Hepatocyte (in vitro differentiated cells): ENCODE measurements around the gene FBXO42. TPM values are rescaled to one million over a fixed set of nuclear protein-coding genes. Genes with fewer than 3 reads are reported as not detected.

ENCODE experiments used
- DNase-seq: peaks from one replicate; pipeline ENCODE4 v3.0.0-alpha.2; 2016; ENCODE audit warnings: low spot score
- H2AFZ ChIP-seq: fragments of 200-600 bp; sonication (generic); 2 replicates; pipeline ENCODE4 v1.6.0; 2016; ENCODE audit warnings: antibody characterized with exemption, mild to moderate bottlenecking
- H3K27ac ChIP-seq: fragments of 200-600 bp; sonication (generic); 2 replicates; pipeline ENCODE4 v1.5.1; 2016; ENCODE audit warnings: mild to moderate bottlenecking
- H3K27me3 ChIP-seq: fragments of 200-600 bp; sonication (generic); 2 replicates; pipeline ENCODE4 v1.6.1; 2016
- H3K36me3 ChIP-seq: fragments of 200-600 bp; sonication (generic); replicated peaks from 2 replicates; pipeline ENCODE4 v1.5.1; 2016; ENCODE audit warnings: low read depth; ENCODE audit not compliant: insufficient read depth
- H3K4me1 ChIP-seq: fragments of 200-600 bp; sonication (generic); 2 replicates; pipeline ENCODE4 v1.5.1; 2016; ENCODE audit warnings: mild to moderate bottlenecking, moderate library complexity; ENCODE audit not compliant: insufficient read depth
- H3K4me2 ChIP-seq: fragments of 200-600 bp; sonication (generic); 2 replicates; pipeline ENCODE4 v1.6.0; 2016
- H3K4me3 ChIP-seq: fragments of 200-600 bp; sonication (generic); 2 replicates; pipeline ENCODE4 v1.5.1; 2016; ENCODE audit warnings: mild to moderate bottlenecking
- H3K79me2 ChIP-seq: fragments of 200-600 bp; sonication (generic); 2 replicates; pipeline ENCODE4 v1.6.0; 2017; ENCODE audit warnings: mild to moderate bottlenecking
- H3K9me2 ChIP-seq: fragments of 200-600 bp; sonication (generic); replicated peaks from 2 replicates; pipeline ENCODE4 v1.6.0; 2017; ENCODE audit warnings: mild to moderate bottlenecking; ENCODE audit not compliant: insufficient read depth
- H3K9me3 ChIP-seq: fragments of 200-600 bp; sonication (generic); 2 replicates; pipeline ENCODE4 v1.5.1; 2016; ENCODE audit warnings: low read depth, mild to moderate bottlenecking
- H4K20me1 ChIP-seq: fragments of 200-600 bp; sonication (generic); 2 replicates; pipeline ENCODE4 v1.6.0; 2016; ENCODE audit warnings: mild to moderate bottlenecking; ENCODE audit not compliant: insufficient read depth, poor library complexity, severe bottlenecking
- EZH2 ChIP-seq: fragments of 200-600 bp; sonication (generic); IDR thresholded peaks from 2 replicates; pipeline ENCODE4 v1.6.1; 2016; ENCODE audit warnings: antibody characterized with exemption, mild to moderate bottlenecking, borderline replicate concordance
- EZH2phosphoT487 ChIP-seq: fragments of 200-600 bp; sonication (generic); IDR thresholded peaks from one replicate; pipeline ENCODE4 v1.6.1; 2018; ENCODE audit warnings: antibody characterized with exemption, mild to moderate bottlenecking, low read depth, moderate library complexity; ENCODE audit not compliant: unreplicated experiment, severe bottlenecking
- WGBS: methylation state at CpG from one replicate; pipeline ENCODE4 v1.1.6; 2016; ENCODE audit warnings: low lambda C conversion rate; ENCODE audit errors: missing lambda C conversion rate; 5-methylcytosine and 5-hydroxymethylcytosine counted together
- polyA plus RNA-seq: library from polyadenylated mRNA; unstranded; fragments of >200 nt; fragmentation: Nextera tagmentation; extraction: Ambion mirVana; gene quantifications from 2 replicates; pipeline ENCODE4 v1.2.1, GENCODE V29; 2016
- total RNA-seq: library from RNA; depleted of rRNA; stranded (reverse); fragments of >200 nt; gene quantifications from 2 replicates; pipeline ENCODE4 v1.2.3, GENCODE V29; 2014
- TF ChIP-seq, protein P1 (sequence below): fragments of 200-600 bp; sonication (generic); IDR thresholded peaks from 2 replicates; pipeline ENCODE4 v1.5.1; 2016; ENCODE audit warnings: antibody characterized with exemption, mild to moderate bottlenecking; ENCODE audit not compliant: poor library complexity

Gene FBXO42
- total and polyA plus RNA-seq, 2 experiments from 2014 or later = 19.5 to 21.1 TPM

DNA sequence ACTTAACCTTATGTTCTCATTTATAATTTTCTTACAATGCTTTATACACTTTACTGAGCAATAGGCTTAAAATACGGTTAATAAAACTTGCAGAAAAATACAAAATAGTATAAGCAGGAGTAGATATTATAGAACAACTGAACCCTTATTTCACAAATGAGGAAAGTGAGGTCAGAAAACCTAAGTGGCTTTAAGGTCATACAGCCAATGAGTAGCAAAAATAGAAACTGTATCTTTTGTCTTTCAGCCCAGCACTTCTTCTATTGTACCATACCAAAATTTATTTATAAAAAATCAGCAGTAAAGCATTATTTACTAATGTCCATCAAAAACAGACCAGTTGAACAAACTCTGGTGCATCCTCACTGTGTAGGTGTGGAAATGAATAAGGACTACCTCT is 11.6 kb downstream of the FBXO42 start:
- peaks cover 95% of the 10 kb centered on the region for H3K79me2 ChIP-seq
- H3K27me3 ChIP-seq = no peaks in the 10 kb centered on the region
- no peak overlapping the region for H3K4me3 ChIP-seq
- no peaks in the 10 kb centered on the region for H3K4me1 ChIP-seq
- no peak for DNase-seq
- H4K20me1 ChIP-seq = peaks cover 69% of the 10 kb centered on the region
- 100% methylated on average over 1 of the region's 1 CpG for WGBS
- no peaks in the 10 kb centered on the region for H3K9me3 ChIP-seq
- no peak overlapping the region for H3K27ac ChIP-seq
- no peaks in the 10 kb centered on the region for H3K9me2 ChIP-seq
- no peak overlapping the region for H3K4me2 ChIP-seq
- no peak overlapping the region for H2AFZ ChIP-seq
- no peak for TF ChIP-seq EZH2phosphoT487
- TF ChIP-seq, protein P1, sequence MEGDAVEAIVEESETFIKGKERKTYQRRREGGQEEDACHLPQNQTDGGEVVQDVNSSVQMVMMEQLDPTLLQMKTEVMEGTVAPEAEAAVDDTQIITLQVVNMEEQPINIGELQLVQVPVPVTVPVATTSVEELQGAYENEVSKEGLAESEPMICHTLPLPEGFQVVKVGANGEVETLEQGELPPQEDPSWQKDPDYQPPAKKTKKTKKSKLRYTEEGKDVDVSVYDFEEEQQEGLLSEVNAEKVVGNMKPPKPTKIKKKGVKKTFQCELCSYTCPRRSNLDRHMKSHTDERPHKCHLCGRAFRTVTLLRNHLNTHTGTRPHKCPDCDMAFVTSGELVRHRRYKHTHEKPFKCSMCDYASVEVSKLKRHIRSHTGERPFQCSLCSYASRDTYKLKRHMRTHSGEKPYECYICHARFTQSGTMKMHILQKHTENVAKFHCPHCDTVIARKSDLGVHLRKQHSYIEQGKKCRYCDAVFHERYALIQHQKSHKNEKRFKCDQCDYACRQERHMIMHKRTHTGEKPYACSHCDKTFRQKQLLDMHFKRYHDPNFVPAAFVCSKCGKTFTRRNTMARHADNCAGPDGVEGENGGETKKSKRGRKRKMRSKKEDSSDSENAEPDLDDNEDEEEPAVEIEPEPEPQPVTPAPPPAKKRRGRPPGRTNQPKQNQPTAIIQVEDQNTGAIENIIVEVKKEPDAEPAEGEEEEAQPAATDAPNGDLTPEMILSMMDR = no peak
- no peak for TF ChIP-seq EZH2
- no peaks in the 10 kb centered on the region for H3K36me3 ChIP-seq

DNA sequence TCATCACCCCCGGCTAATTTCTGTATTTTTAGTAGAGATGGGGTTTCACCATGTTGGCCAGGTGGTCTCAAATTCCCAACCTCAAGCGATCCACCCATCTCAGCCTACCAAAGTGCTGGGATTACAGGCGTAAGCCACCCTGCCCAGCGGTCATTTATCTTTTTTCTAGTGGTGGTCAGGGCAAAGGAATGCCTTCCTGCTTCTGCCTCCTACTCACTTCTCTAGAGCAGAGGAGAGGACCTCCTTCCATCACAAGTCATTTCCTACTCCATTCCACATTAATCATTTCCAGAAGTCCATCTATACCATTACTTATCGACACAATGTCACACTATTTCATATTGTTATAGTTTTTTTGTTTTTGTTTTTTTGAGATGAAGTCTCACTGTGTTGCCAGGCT is 13.3 kb downstream of the FBXO42 start:
- WGBS = 85% methylated on average over 5 of the region's 5 CpGs
- no peak for TF ChIP-seq EZH2
- TF ChIP-seq EZH2phosphoT487 = no peak
- TF ChIP-seq, protein P1 = no peak
- Histone ChIP-seq H3K27ac (no peak overlapping the region), H3K4me2 (no peak overlapping the region), H3K9me3 (no peaks in the 10 kb centered on the region), H3K9me2 (no peaks in the 10 kb centered on the region), H3K36me3 (no peaks in the 10 kb centered on the region), H3K27me3 (no peaks in the 10 kb centered on the region), H2AFZ (no peak overlapping the region), H3K79me2 (peaks cover 93% of the 10 kb centered on the region), H4K20me1 (peaks cover 64% of the 10 kb centered on the region), H3K4me1 (peaks cover 6% of the 10 kb centered on the region), H3K4me3 (no peak overlapping the region)
- no peak for DNase-seq

DNA sequence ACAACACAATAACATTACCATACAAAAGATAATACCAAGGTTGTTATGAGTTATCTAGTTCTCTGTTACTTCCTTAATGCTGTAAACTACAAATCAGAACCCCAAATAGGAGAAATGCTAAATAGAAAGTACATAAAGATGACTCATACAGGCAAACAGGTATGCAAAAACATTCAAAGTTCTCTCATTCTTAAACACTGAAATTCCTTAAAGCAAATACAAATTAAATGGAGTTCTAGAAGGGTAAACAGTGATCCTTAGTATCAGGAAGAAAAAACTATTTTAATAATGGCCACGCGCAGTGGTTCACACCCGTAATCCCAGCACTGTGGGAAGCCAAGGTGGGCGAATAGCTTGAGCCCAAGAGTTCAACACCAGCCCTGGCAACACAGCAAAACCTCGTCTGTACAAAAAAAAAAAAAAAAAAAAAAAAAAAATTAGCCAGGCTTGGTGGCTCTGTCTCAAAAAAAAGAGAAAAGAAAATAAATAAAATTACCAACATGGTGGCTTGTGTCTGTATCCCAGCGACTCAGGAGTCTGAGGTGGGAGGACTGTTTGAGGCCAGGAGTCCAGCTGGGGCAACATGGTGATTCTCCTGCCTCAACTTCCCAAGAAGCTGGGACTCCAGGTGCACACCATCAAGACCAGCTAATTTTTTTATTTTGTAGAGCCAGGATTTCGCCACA is 17.5 kb downstream of the FBXO42 start:
- H3K4me3 ChIP-seq = no peak overlapping the region
- H4K20me1 ChIP-seq = peaks cover 68% of the 10 kb centered on the region
- H3K4me2 ChIP-seq = no peak overlapping the region
- no peak for DNase-seq
- H2AFZ ChIP-seq = no peak overlapping the region
- TF ChIP-seq EZH2phosphoT487 (no peak), EZH2 (no peak)
- TF ChIP-seq, protein P1 = no peak
- no peaks in the 10 kb centered on the region for H3K27me3 ChIP-seq
- peak overlapping the region; percentile 67 for H3K27ac ChIP-seq
- H3K4me1 ChIP-seq = peaks cover 6% of the 10 kb centered on the region
- no peaks in the 10 kb centered on the region for H3K36me3 ChIP-seq
- 69% methylated on average over 7 of the region's 7 CpGs for WGBS
- H3K9me3 ChIP-seq = no peaks in the 10 kb centered on the region
- peaks cover 94% of the 10 kb centered on the region for H3K79me2 ChIP-seq
- H3K9me2 ChIP-seq = no peaks in the 10 kb centered on the region
